CD14-positive monocyte (primary cell): ENCODE results near the gene LRRC28. TPM values are rescaled to one million over a fixed set of nuclear protein-coding genes. Genes with fewer than 3 reads are reported as not detected.
A peak's percentile ranks its signal among the peaks of the same experiment; 100 is the strongest.

ENCODE experiments used
- DNase-seq, 3 donors: peaks; one replicate each; pipeline ENCODE4 v3.0.0-alpha.2; 2011 to 2022
- H2AFZ ChIP-seq: 2 replicates; pipeline ENCODE4 v1.6.0; 2012; ENCODE audit warnings: mild to moderate bottlenecking, low read depth, low read length, inconsistent platforms; ENCODE audit not compliant: insufficient read depth, poor library complexity, severe bottlenecking
- H3K27ac ChIP-seq, 2 donors: 1 replicate in 1 of 2; 2 replicates in 1 of 2; pipeline ENCODE4 v1.5.1; 2012 to 2013; ENCODE audit warnings: low read length in 2 of 2, control low read depth in 1 of 2, inconsistent platforms in 1 of 2, low read depth in 1 of 2, mild to moderate bottlenecking in 1 of 2
- H3K27me3 ChIP-seq, 2 donors: one replicate each; pipeline versions ENCODE4 v1.6.0 to v1.6.1; 2011 to 2013; ENCODE audit warnings: low read length in 2 of 2; ENCODE audit not compliant: control insufficient read depth in 2 of 2, insufficient read depth in 2 of 2
- H3K36me3 ChIP-seq, 2 donors: replicated peaks in 1 of 2; 1 replicate in 1 of 2; 2 replicates in 1 of 2; pipeline versions ENCODE4 v1.5.1 to v1.6.1; 2012 to 2013; ENCODE audit warnings: low read length in 2 of 2, control low read depth in 1 of 2, inconsistent platforms in 1 of 2, mild to moderate bottlenecking in 1 of 2; ENCODE audit not compliant: insufficient read depth in 2 of 2, control insufficient read depth in 1 of 2
- H3K4me1 ChIP-seq, 2 donors: 1 replicate in 1 of 2; 2 replicates in 1 of 2; pipeline versions ENCODE4 v1.5.1 to v1.6.1; 2012 to 2013; ENCODE audit warnings: low read length in 2 of 2, control low read depth in 1 of 2, inconsistent platforms in 1 of 2, mild to moderate bottlenecking in 1 of 2, moderate library complexity in 1 of 2; ENCODE audit not compliant: insufficient read depth in 2 of 2, control insufficient read depth in 1 of 2
- H3K4me2 ChIP-seq: replicated peaks from 2 replicates; pipeline ENCODE3; 2012; ENCODE audit warnings: low read length, moderate library complexity, mild to moderate bottlenecking; ENCODE audit not compliant: poor library complexity, severe bottlenecking; ENCODE audit errors: extremely low read depth
- H3K4me3 ChIP-seq, 3 experiments: fragments of 200-600 bp in 1 of 3; sonication (generic) in 1 of 3; replicated peaks in 1 of 3; 1 replicate in 2 of 3; 2 replicates in 1 of 3; pipeline ENCODE4 v1.5.1; 2011 to 2013; ENCODE audit warnings: low read length in 3 of 3, mild to moderate bottlenecking in 3 of 3, control low read depth in 2 of 3, low read depth in 2 of 3, inconsistent platforms in 1 of 3, moderate library complexity in 1 of 3
- H3K79me2 ChIP-seq: 2 replicates; pipeline ENCODE4 v1.6.0; 2012; ENCODE audit warnings: mild to moderate bottlenecking, control low read depth, inconsistent platforms, low read length, moderate library complexity; ENCODE audit not compliant: insufficient read depth
- H3K9ac ChIP-seq: 2 replicates; pipeline ENCODE4 v1.6.0; 2017; ENCODE audit warnings: low read length, mild to moderate bottlenecking; ENCODE audit not compliant: insufficient read depth, poor library complexity, severe bottlenecking
- H3K9me3 ChIP-seq, 2 donors: replicated peaks in 1 of 2; 1 replicate in 1 of 2; 2 replicates in 1 of 2; pipeline versions ENCODE4 v1.5.1 to v1.6.1; 2012 to 2013; ENCODE audit warnings: low read length in 2 of 2, control low read depth in 1 of 2; ENCODE audit not compliant: control insufficient read depth in 1 of 2, insufficient read depth in 1 of 2
- H4K20me1 ChIP-seq: 2 replicates; pipeline ENCODE4 v1.6.0; 2012; ENCODE audit warnings: mild to moderate bottlenecking, low read length, control low read depth, moderate library complexity; ENCODE audit not compliant: insufficient read depth
- H3K27ac Mint-ChIP-seq, 7 donors: one replicate each; pipeline ENCODE4 v1.8.0; 2020; ENCODE audit warnings: mild to moderate bottlenecking in 7 of 7, mixed read lengths in 7 of 7, moderate library complexity in 6 of 7, inconsistent platforms in 2 of 7
- H3K27me3 Mint-ChIP-seq, 3 donors: one replicate each; pipeline ENCODE4 v1.8.0; 2021 to 2022; ENCODE audit warnings: low read depth in 3 of 3, mild to moderate bottlenecking in 3 of 3, mixed read lengths in 3 of 3, moderate library complexity in 3 of 3, inconsistent platforms in 1 of 3
- H3K36me3 Mint-ChIP-seq, 2 donors: one replicate each; pipeline ENCODE4 v1.8.0; 2020; ENCODE audit warnings: mixed read lengths in 2 of 2, inconsistent platforms in 1 of 2, mild to moderate bottlenecking in 1 of 2
- H3K4me1 Mint-ChIP-seq: one replicate; pipeline ENCODE4 v1.8.0; 2020; ENCODE audit warnings: mild to moderate bottlenecking, mixed read lengths
- H3K4me3 Mint-ChIP-seq, 2 donors: one replicate each; pipeline ENCODE4 v1.8.0; 2020; ENCODE audit warnings: mild to moderate bottlenecking in 2 of 2, mixed read lengths in 2 of 2, moderate library complexity in 1 of 2
- H3K9me3 Mint-ChIP-seq, 7 donors: one replicate each; pipeline ENCODE4 v1.8.0; 2020 to 2022; ENCODE audit warnings: mixed read lengths in 7 of 7, mild to moderate bottlenecking in 6 of 7, moderate library complexity in 6 of 7, inconsistent platforms in 2 of 7
- CTCF ChIP-seq: fragments of 200-600 bp; IDR thresholded peaks from one replicate; pipeline ENCODE4 v1.8.0; 2022; ENCODE audit warnings: antibody characterized with exemption, mild to moderate bottlenecking
- WGBS: methylation state at CpG from one replicate; pipeline ENCODE4 v1.1.5; 2013; ENCODE audit warnings: missing lambda C conversion rate; ENCODE audit not compliant: insufficient coverage; 5-methylcytosine and 5-hydroxymethylcytosine counted together
- intact Hi-C, 2 donors: fragments of 100-400 bp; cut with micrococcal nuclease; formaldehyde crosslinking; loops; one replicate each; pipeline versions ENCODE4 v1.15.0 to v1.15.1; 2023
- polyA plus RNA-seq, 3 donors: library from polyadenylated mRNA; depleted of rRNA in 1 of 3; unstranded in 2 of 3; stranded (reverse) in 1 of 3; fragments of 300-500 nt in 2 of 3; fragments of >200 nt in 1 of 3; fragmentation: Illumina TruSeq in 2 of 3; gene quantifications; 1 replicate in 2 of 3; 2 replicates in 1 of 3; pipeline ENCODE4 v1.2.3, GENCODE V29; 2012 to 2021

LRRC28 gene
- polyA plus RNA-seq, 3 donors, result 18.6 to 25.3 (median 19.8) TPM

- TF ChIP-seq CTCF, result no peak
- Histone ChIP-seq H3K36me3 (peaks cover 0 to 18% of the 10 kb centered on the region in 2 donors), H3K4me3 (no peak overlapping the region), H3K27ac (no peak overlapping the region), H3K4me2 (no peak overlapping the region), H3K27me3 (no peaks in the 10 kb centered on the region), H4K20me1 (no peaks in the 10 kb centered on the region), H2AFZ (no peak overlapping the region), H3K9ac (no peak overlapping the region), H3K79me2 (no peaks in the 10 kb centered on the region), H3K9me3 (no peaks in the 10 kb centered on the region), H3K4me1 (no peaks in the 10 kb centered on the region)
- DNase-seq, result peak in 1 of 3 donors; percentile 2
- H3K9me3 Mint-ChIP-seq, result peaks cover 0 to 11% (median 4%) of the 10 kb centered on the region in 7 donors
- H3K36me3 Mint-ChIP-seq, result peaks cover 11 to 19% of the 10 kb centered on the region in 2 donors
- H3K4me1 Mint-ChIP-seq, result peaks cover 6% of the 10 kb centered on the region
- intact Hi-C loops, result no loop called here
- peaks cover 0 to 2% (median 0%) of the 10 kb centered on the region in 3 donors for H3K27me3 Mint-ChIP-seq
- H3K27ac Mint-ChIP-seq, result no peak overlapping the region
- WGBS, result 86% methylated on average over 2 of the region's 5 CpGs
- no peak overlapping the region for H3K4me3 Mint-ChIP-seq
Observed at GRCh38 chr15:99369196-99369595, 117.9 kb downstream of the LRRC28 start.

DNA sequence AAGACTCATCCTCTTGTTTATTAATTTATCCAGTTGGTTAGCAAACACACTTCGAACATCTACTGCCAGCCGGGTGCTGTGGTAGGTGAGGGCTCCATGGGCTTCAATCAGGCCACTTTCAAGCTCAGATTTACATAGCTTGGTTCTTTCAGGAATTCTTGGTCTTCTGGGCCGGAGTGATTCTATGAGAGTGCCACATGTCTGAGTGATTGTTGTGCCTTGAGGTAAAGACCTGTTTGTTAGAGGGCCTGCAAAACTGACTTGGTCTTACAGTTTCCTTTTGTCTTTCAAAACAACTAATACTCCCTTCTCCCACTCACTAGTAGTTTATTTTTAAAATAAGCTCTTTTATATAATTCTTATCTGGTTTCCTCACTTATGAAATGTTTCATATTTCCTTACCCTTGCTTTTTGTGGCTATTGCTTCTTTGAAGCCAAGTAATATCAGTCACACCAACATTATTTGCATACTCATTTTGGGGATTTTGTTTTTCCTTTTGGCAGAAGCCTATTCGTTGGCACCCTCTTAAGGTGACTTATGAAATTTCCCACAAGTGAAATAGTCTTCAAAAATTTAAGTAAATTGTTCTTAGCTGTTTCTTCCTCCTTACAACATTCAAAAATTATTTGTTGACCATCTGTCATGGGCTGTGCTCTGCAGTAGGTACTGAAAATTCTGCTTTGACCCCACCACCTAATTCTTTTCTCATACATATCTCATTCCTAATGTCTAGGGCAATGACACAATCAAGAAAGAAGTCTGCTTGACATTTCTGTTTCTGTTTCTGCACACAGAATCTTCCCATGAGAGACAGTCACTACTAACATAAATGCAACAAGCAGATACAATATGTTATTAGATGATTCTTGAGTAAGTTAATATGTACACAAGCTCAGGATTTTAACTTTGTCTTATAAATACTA is 120.2 kb downstream of the LRRC28 start:
- H3K27me3 ChIP-seq, result no peaks in the 10 kb centered on the region
- H3K4me1 Mint-ChIP-seq, result peaks cover 6% of the 10 kb centered on the region
- H3K9ac ChIP-seq, result no peak overlapping the region
- H3K9me3 ChIP-seq, result peaks cover 0 to 4% of the 10 kb centered on the region in 2 donors
- H3K36me3 Mint-ChIP-seq, result peaks cover 13 to 16% of the 10 kb centered on the region in 2 donors
- no peak for TF ChIP-seq CTCF
- 100% methylated on average over 1 of the region's 4 CpGs for WGBS
- H3K4me2 ChIP-seq, result no peak overlapping the region
- H2AFZ ChIP-seq, result no peak overlapping the region
- H3K4me3 ChIP-seq, result no peak overlapping the region
- H3K79me2 ChIP-seq, result no peaks in the 10 kb centered on the region
- no peaks in the 10 kb centered on the region for H3K4me1 ChIP-seq
- H4K20me1 ChIP-seq, result no peaks in the 10 kb centered on the region
- H3K36me3 ChIP-seq, result peaks cover 0 to 14% of the 10 kb centered on the region in 2 donors
- H3K27me3 Mint-ChIP-seq, result peaks cover 0 to 2% (median 0%) of the 10 kb centered on the region in 3 donors
- H3K27ac ChIP-seq, result no peak overlapping the region
- H3K9me3 Mint-ChIP-seq, result peaks cover 4 to 14% (median 12%) of the 10 kb centered on the region in 7 donors
- H3K27ac Mint-ChIP-seq, result no peak overlapping the region
- intact Hi-C loops, result no loop called here
- H3K4me3 Mint-ChIP-seq, result no peak overlapping the region
- no peak for DNase-seq
